ENCODE results near the gene PARP16. TPM values are rescaled to one million over a fixed set of nuclear protein-coding genes. Genes with fewer than 3 reads are reported as not detected.
A peak's percentile ranks its signal among the peaks of the same experiment; 100 is the strongest.

Gene PARP16
- total RNA-seq, 5 donors from 2014 or later (not counting 1 experiment from before 2014, with no cell fraction given) = 16.2 to 23.3 (median 18.5) TPM

GRCh38 chr15:65249641-65250040 lies 37.0 kb downstream of the PARP16 start:
- no peak overlapping the region for H3K27ac Mint-ChIP-seq
- H3K4me3 ChIP-seq (ENCODE audit: control insufficient read depth in 1 of 2, extremely low read depth in 1 of 2, low read length in 1 of 2) = no peak overlapping the region
- ATAC-seq (replicated peaks in 1 of 4) (peak in 2 of 4 experiments; percentile 27 to 74), DNase-seq (peak in 10 of 35 experiments; percentile 1 to 45 (median 8))
- H3K4me1 Mint-ChIP-seq = peaks cover 2 to 7% (median 6%) of the 10 kb centered on the region in 3 donors
- H3K27me3 Mint-ChIP-seq = no peaks in the 10 kb centered on the region
- ChIA-PET POLR2A (no interaction called here), CTCF (interaction anchor here (0.6 to 0.7 kb wide), 2 partner anchors 55 to 309 kb away, joined by 5 to 8 read pairs; partner anchors contain the start of gene RNU5B-1 (in 1 of the 2))
- 17% methylated on average over 1 of the region's 2 CpGs for WGBS (ENCODE audit: insufficient coverage)
- no peak overlapping the region for H3K4me3 Mint-ChIP-seq
- no peaks in the 10 kb centered on the region for H3K27me3 ChIP-seq (replicated peaks in 1 of 2; ENCODE audit: control insufficient read depth in 2 of 2, extremely low read depth in 1 of 2, insufficient read depth in 2 of 2, low read length in 1 of 2)
- peaks cover 0 to 12% of the 10 kb centered on the region in 2 donors for H3K36me3 ChIP-seq (ENCODE audit: control insufficient read depth in 2 of 2, extremely low read depth in 1 of 2, insufficient read depth in 1 of 2, low read length in 1 of 2)
- H3K9me3 ChIP-seq = no peaks in the 10 kb centered on the region
- H3K36me3 Mint-ChIP-seq = peaks cover 27% of the 10 kb centered on the region
- H3K4me1 ChIP-seq (ENCODE audit: control insufficient read depth in 1 of 2, extremely low read depth in 1 of 2, insufficient read depth in 2 of 2, low read length in 2 of 2) = peaks cover 0 to 4% of the 10 kb centered on the region in 2 experiments
- H3K27ac ChIP-seq (ENCODE audit: low read length) = no peak overlapping the region
- no peaks in the 10 kb centered on the region for H3K9me3 Mint-ChIP-seq

- DNase-seq (no peak), ATAC-seq (replicated peaks in 1 of 4) (no peak)
- Histone ChIP-seq H3K4me1 (ENCODE audit: control insufficient read depth in 1 of 2, extremely low read depth in 1 of 2, insufficient read depth in 2 of 2, low read length in 2 of 2) (peaks cover 0 to 4% of the 10 kb centered on the region in 2 experiments), H3K27ac (ENCODE audit: low read length) (no peak overlapping the region), H3K27me3 (replicated peaks in 1 of 2; ENCODE audit: control insufficient read depth in 2 of 2, extremely low read depth in 1 of 2, insufficient read depth in 2 of 2, low read length in 1 of 2) (no peaks in the 10 kb centered on the region), H3K36me3 (ENCODE audit: control insufficient read depth in 2 of 2, extremely low read depth in 1 of 2, insufficient read depth in 1 of 2, low read length in 1 of 2) (peaks cover 0 to 12% of the 10 kb centered on the region in 2 donors), H3K4me3 (ENCODE audit: control insufficient read depth in 1 of 2, extremely low read depth in 1 of 2, low read length in 1 of 2) (no peak overlapping the region), H3K9me3 (no peaks in the 10 kb centered on the region)
- Mint-ChIP-seq H3K4me1 (peaks cover 2 to 7% (median 6%) of the 10 kb centered on the region in 3 donors), H3K27ac (no peak overlapping the region), H3K9me3 (no peaks in the 10 kb centered on the region), H3K27me3 (no peaks in the 10 kb centered on the region), H3K4me3 (no peak overlapping the region), H3K36me3 (peaks cover 26% of the 10 kb centered on the region)
- WGBS (ENCODE audit: insufficient coverage) = 92% methylated on average over 7 of the region's 9 CpGs
- POLR2A ChIA-PET = no interaction called here
- CTCF ChIA-PET = no interaction called here
Observed at GRCh38 chr15:65248511-65249255, 38.0 kb downstream of the PARP16 start.

- Histone ChIP-seq H3K27me3 (replicated peaks in 1 of 2; ENCODE audit: control insufficient read depth in 2 of 2, extremely low read depth in 1 of 2, insufficient read depth in 2 of 2, low read length in 1 of 2) (no peaks in the 10 kb centered on the region), H3K4me1 (ENCODE audit: control insufficient read depth in 1 of 2, extremely low read depth in 1 of 2, insufficient read depth in 2 of 2, low read length in 2 of 2) (peaks cover 0 to 4% of the 10 kb centered on the region in 2 experiments), H3K36me3 (ENCODE audit: control insufficient read depth in 2 of 2, extremely low read depth in 1 of 2, insufficient read depth in 1 of 2, low read length in 1 of 2) (peaks cover 0 to 12% of the 10 kb centered on the region in 2 donors), H3K9me3 (no peaks in the 10 kb centered on the region), H3K4me3 (ENCODE audit: control insufficient read depth in 1 of 2, extremely low read depth in 1 of 2, low read length in 1 of 2) (no peak overlapping the region), H3K27ac (ENCODE audit: low read length) (no peak overlapping the region)
- no peak for DNase-seq
- Mint-ChIP-seq H3K27me3 (no peaks in the 10 kb centered on the region), H3K4me1 (peaks cover 2 to 7% (median 6%) of the 10 kb centered on the region in 3 donors), H3K36me3 (peaks cover 26% of the 10 kb centered on the region), H3K4me3 (no peak overlapping the region), H3K27ac (no peak overlapping the region), H3K9me3 (no peaks in the 10 kb centered on the region)
- ATAC-seq (replicated peaks in 1 of 4) = no peak
- CTCF ChIA-PET = no interaction called here
- POLR2A ChIA-PET = interaction anchor here in 1 of 2 donors (0.5 kb wide), 1 partner anchor 215 kb away, joined by 6 read pairs; no protein-coding TSS in a partner anchor
- WGBS (ENCODE audit: insufficient coverage) = 76% methylated on average over 3 of the region's 6 CpGs
Observed at GRCh38 chr15:65246939-65247338, 39.7 kb downstream of the PARP16 start.

- Histone ChIP-seq H3K27me3 (replicated peaks in 1 of 2; ENCODE audit: control insufficient read depth in 2 of 2, extremely low read depth in 1 of 2, insufficient read depth in 2 of 2, low read length in 1 of 2) (no peaks in the 10 kb centered on the region), H3K27ac (ENCODE audit: low read length) (no peak overlapping the region), H3K9me3 (no peaks in the 10 kb centered on the region), H3K4me1 (ENCODE audit: control insufficient read depth in 1 of 2, extremely low read depth in 1 of 2, insufficient read depth in 2 of 2, low read length in 2 of 2) (peaks cover 0 to 4% of the 10 kb centered on the region in 2 experiments), H3K4me3 (ENCODE audit: control insufficient read depth in 1 of 2, extremely low read depth in 1 of 2, low read length in 1 of 2) (no peak overlapping the region), H3K36me3 (ENCODE audit: control insufficient read depth in 2 of 2, extremely low read depth in 1 of 2, insufficient read depth in 1 of 2, low read length in 1 of 2) (peaks cover 0 to 10% of the 10 kb centered on the region in 2 donors)
- ATAC-seq (replicated peaks in 1 of 4) (no peak), DNase-seq (no peak)
- Mint-ChIP-seq H3K9me3 (no peaks in the 10 kb centered on the region), H3K4me3 (no peak overlapping the region), H3K27ac (no peak overlapping the region), H3K4me1 (peaks cover 2 to 7% (median 6%) of the 10 kb centered on the region in 3 donors), H3K27me3 (no peaks in the 10 kb centered on the region), H3K36me3 (peaks cover 29% of the 10 kb centered on the region)
- POLR2A ChIA-PET = no interaction called here
- 93% methylated on average over 7 of the region's 8 CpGs for whole genome bisulfite sequencing (ENCODE audit: insufficient coverage)
- CTCF ChIA-PET = no interaction called here
Observed at GRCh38 chr15:65246026-65246714, 40.5 kb downstream of the PARP16 start.

DNA sequence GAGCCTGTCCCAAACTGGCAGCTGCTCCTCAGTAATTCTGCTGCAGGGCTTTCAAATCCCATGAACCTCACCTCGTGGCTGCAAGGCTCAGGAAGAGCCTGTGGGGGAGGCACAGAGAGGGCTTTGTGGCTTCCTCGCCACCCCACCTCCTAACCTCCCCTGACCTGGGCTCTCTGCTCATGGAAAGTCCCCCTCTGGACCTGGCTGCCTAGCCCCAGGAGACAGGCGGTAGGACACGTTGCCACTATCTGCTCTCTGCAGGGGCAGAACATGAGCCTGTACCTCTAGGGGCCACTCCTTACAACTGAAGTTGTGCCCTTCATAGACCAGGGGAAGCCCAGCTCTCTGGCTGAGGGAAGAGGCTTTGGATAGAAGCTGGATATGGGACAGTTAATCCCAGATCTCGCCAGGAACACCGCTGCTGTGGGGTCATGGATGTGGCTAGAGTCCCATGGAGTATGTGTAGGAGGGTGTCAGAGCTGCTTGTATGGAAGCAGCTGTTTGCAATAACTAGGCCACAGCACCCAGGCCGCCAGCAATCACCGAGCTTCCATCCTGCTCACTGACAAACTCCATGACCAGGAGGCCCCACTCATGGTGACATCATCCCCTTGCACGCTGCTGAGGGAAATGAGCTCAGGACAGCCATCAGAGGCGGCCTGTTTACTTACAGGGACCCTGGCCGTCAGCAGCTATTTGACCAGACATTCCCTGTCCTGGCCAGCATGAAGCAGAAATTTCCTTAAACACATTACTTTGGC lies 41.4 kb downstream of the PARP16 start:
- no peaks in the 10 kb centered on the region for H3K27me3 ChIP-seq (replicated peaks in 1 of 2; ENCODE audit: control insufficient read depth in 2 of 2, extremely low read depth in 1 of 2, insufficient read depth in 2 of 2, low read length in 1 of 2)
- H3K9me3 Mint-ChIP-seq = no peaks in the 10 kb centered on the region
- POLR2A ChIA-PET = no interaction called here
- H3K27ac ChIP-seq (ENCODE audit: low read length) = no peak overlapping the region
- ATAC-seq (replicated peaks in 1 of 4) = no peak
- no peak overlapping the region for H3K4me3 Mint-ChIP-seq
- WGBS (ENCODE audit: insufficient coverage) = 95% methylated on average over 8 of the region's 11 CpGs
- no peaks in the 10 kb centered on the region for H3K27me3 Mint-ChIP-seq
- no peak overlapping the region for H3K4me3 ChIP-seq (ENCODE audit: control insufficient read depth in 1 of 2, extremely low read depth in 1 of 2, low read length in 1 of 2)
- H3K4me1 Mint-ChIP-seq = peaks cover 0 to 3% (median 2%) of the 10 kb centered on the region in 3 donors
- CTCF ChIA-PET = no interaction called here
- DNase-seq = no peak
- H3K27ac Mint-ChIP-seq = no peak overlapping the region
- peaks cover 0 to 8% of the 10 kb centered on the region in 2 donors for H3K36me3 ChIP-seq (ENCODE audit: control insufficient read depth in 2 of 2, extremely low read depth in 1 of 2, insufficient read depth in 1 of 2, low read length in 1 of 2)
- peaks cover 0 to 4% of the 10 kb centered on the region in 2 experiments for H3K4me1 ChIP-seq (ENCODE audit: control insufficient read depth in 1 of 2, extremely low read depth in 1 of 2, insufficient read depth in 2 of 2, low read length in 2 of 2)
- peaks cover 25% of the 10 kb centered on the region for H3K36me3 Mint-ChIP-seq
- H3K9me3 ChIP-seq = no peaks in the 10 kb centered on the region

- no peak for DNase-seq
- H3K27ac ChIP-seq (ENCODE audit: low read length) = no peak overlapping the region
- ChIA-PET POLR2A (no interaction called here), CTCF (no interaction called here)
- no peak overlapping the region for H3K4me3 ChIP-seq (ENCODE audit: control insufficient read depth in 1 of 2, extremely low read depth in 1 of 2, low read length in 1 of 2)
- H3K36me3 ChIP-seq (ENCODE audit: control insufficient read depth in 2 of 2, extremely low read depth in 1 of 2, insufficient read depth in 1 of 2, low read length in 1 of 2) = peaks cover 0 to 8% of the 10 kb centered on the region in 2 donors
- H3K9me3 ChIP-seq = no peaks in the 10 kb centered on the region
- H3K27ac Mint-ChIP-seq = no peak overlapping the region
- peaks cover 0 to 3% of the 10 kb centered on the region in 2 experiments for H3K4me1 ChIP-seq (ENCODE audit: control insufficient read depth in 1 of 2, extremely low read depth in 1 of 2, insufficient read depth in 2 of 2, low read length in 2 of 2)
- ATAC-seq (replicated peaks in 1 of 4) = no peak
- H3K9me3 Mint-ChIP-seq = no peaks in the 10 kb centered on the region
- no peaks in the 10 kb centered on the region for H3K27me3 Mint-ChIP-seq
- no peaks in the 10 kb centered on the region for H3K27me3 ChIP-seq (replicated peaks in 1 of 2; ENCODE audit: control insufficient read depth in 2 of 2, extremely low read depth in 1 of 2, insufficient read depth in 2 of 2, low read length in 1 of 2)
- peaks cover 25% of the 10 kb centered on the region for H3K36me3 Mint-ChIP-seq
- no peak overlapping the region for H3K4me3 Mint-ChIP-seq
- H3K4me1 Mint-ChIP-seq = peaks cover 0 to 1% (median 0%) of the 10 kb centered on the region in 3 donors
Observed at GRCh38 chr15:65244638-65245037, 42.0 kb downstream of the PARP16 start.
